ENCODE measurements around the gene ZCCHC8. TPM values are rescaled to one million over a fixed set of nuclear protein-coding genes. Genes with fewer than 3 reads are reported as not detected.
"Not testable (repeated sequence)": the region's sequence is repeated elsewhere in the genome, so short reads cannot be mapped to it uniquely, and the experiment has no call there.

ZCCHC8 gene
- polyA plus RNA-seq, 2 of the 4 experiments (the other 2 are of a cell fraction), result 20.9 to 40.1 TPM

DNA sequence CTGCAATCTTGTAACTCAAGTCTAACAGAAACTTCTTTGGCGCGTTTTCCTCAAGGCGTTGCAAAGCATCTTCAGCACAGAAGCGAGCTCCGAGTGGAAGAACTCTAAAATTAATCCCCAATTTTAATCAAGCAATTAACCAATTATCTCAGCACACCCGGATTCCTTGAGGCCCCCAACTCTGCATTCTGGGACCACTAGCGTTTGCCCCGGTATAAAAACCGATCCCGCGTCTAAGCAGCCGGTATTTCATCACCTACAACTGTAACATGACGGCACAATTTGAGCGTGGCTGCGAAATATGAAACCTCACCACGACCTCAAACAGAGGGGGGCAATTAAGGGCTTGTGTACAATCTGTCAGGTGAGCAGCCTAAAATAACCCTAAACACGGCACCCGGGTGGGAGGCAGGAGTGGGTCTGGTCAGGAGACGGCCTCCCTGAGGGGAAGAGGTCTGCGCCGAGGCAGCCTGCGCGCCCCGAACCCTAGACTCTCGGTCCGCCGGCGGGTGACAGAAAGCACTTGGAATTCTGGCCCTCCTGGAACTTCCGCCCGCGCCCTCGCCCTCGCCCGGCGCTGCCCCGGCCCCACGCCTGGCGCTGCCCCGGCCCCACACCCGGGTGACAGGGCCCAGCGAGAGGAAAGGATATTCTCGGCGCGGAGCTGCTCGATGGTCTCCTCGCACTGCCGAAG, 594 bp downstream of the ZCCHC8 start (continued):
- TF ChIP-seq EHMT2 (IDR thresholded peaks at IDR 0.05; ENCODE audit: low read depth), result no peak
- TF ChIP-seq CBX2 (IDR thresholded peaks at IDR 0.05; ENCODE audit: borderline replicate concordance, low read depth), result no peak

GRCh38 chr12:122495258-122495657, 5.5 kb downstream of the ZCCHC8 start:
- ChIA-PET CTCF (interaction anchor here (0.6 to 2.1 kb wide), 5 partner anchors 12 to 139 kb away, joined by 3 to 8 read pairs (median 5); no protein-coding TSS in a partner anchor), POLR2A (no interaction called here)
- no peak for TF ChIP-seq ZFP36 (IDR thresholded peaks at IDR 0.05; ENCODE audit: borderline replicate concordance, partially characterized antibody)
- TF ChIP-seq CHD4 (IDR thresholded peaks at IDR 0.05; ENCODE audit: borderline replicate concordance), result no peak
- no peak for TF ChIP-seq NR3C1 (IDR thresholded peaks at IDR 0.05)
- TF ChIP-seq, protein P1, sequence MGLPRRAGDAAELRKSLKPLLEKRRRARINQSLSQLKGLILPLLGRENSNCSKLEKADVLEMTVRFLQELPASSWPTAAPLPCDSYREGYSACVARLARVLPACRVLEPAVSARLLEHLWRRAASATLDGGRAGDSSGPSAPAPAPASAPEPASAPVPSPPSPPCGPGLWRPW (IDR thresholded peaks at IDR 0.05), result no peak
- no peak for TF ChIP-seq CEBPB (IDR thresholded peaks at IDR 0.05)
- Histone ChIP-seq H3K4me3 (no peak overlapping the region), H3K9me3 (no peaks in the 10 kb centered on the region), H3K27ac (no peak overlapping the region), H3K4me2 (no peak overlapping the region), H3K4me1 (peaks cover 14% of the 10 kb centered on the region; the same call in 2 of the 3 replicates)
- 65% methylated on average over 7 of the region's 7 CpGs for WGBS (ENCODE audit: missing lambda C conversion rate)
- DNase-seq (ENCODE audit: low read depth in 1 of 2, low spot score in 1 of 2) (no peak), ATAC-seq (no peak), FAIRE-seq (no peak)

DNA sequence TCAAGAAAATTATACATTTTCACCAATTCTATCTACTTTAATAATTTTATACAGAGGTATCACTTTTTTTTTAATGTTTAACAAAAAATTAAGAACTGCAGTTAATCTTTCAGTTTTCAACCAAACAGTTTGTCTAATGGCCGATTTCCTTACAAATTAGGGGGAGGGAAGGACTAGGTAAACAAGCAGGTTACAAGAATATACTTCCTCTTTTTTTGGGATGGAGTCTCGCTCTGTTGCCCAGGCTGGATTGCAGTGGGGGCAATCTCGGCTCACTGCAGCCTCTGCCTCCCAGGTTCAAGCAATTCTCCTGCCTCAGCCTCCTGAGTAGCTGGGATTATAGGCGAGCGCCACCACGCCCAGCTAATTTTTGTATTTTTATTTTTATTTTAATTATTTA, 7.5 kb downstream of the ZCCHC8 start:
- FAIRE-seq; H3K27ac ChIP-seq; ATAC-seq; CTCF ChIA-PET; DNase-seq (ENCODE audit: low read depth in 1 of 2, low spot score in 1 of 2); H3K4me3 ChIP-seq; H3K9me3 ChIP-seq; H3K4me2 ChIP-seq: not testable (repeated sequence)
- POLR2A ChIA-PET, result interaction anchor here (0.9 kb wide), 1 partner anchor 33 kb away, joined by 4 read pairs; the partner anchor contains the start of genes KNTC1 and RSRC2
- H3K4me1 ChIP-seq, result peaks cover 16% of the 10 kb centered on the region; the same call in 2 of the 3 replicates
- WGBS (ENCODE audit: missing lambda C conversion rate), result 89% methylated on average over 6 of the region's 6 CpGs

DNA sequence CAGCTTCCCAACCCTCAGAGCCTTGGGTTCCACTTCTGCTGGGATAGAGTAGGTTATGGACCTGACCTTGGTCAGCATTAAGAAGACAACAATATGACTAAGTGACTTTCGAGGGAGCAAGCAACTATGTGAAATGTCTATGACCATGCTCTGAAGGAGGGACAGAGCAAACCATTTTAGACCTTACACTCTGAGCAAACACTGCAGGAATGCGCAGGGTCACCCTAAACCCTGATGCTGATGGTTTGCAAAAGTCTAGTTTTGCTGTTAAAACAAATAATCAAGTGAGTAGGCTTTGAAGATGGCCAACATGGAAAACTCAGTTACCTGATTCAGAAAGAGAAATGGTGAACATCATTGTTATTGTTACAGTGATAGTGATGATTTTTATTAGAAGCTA, 8.7 kb downstream of the ZCCHC8 start:
- no peak overlapping the region for H3K4me3 ChIP-seq
- DNase-seq (ENCODE audit: low read depth in 1 of 2, low spot score in 1 of 2) (no peak), FAIRE-seq (no peak), ATAC-seq (peak in 1 of 2 experiments; percentile 60; a peak in 3 of 6 replicates)
- CTCF ChIA-PET, result interaction anchor here (1.2 to 1.5 kb wide), 2 partner anchors 24 to 68 kb away, joined by 4 read pairs; no protein-coding TSS in a partner anchor
- peaks cover 8% of the 10 kb centered on the region; the same call in 1 of the 3 replicates for H3K4me1 ChIP-seq
- H3K4me2 ChIP-seq, result no peak overlapping the region
- WGBS (ENCODE audit: missing lambda C conversion rate), result 85% methylated on average over 2 of the region's 2 CpGs
- H3K27ac ChIP-seq, result no peak overlapping the region
- TF ChIP-seq NFE2L2 (conservative IDR thresholded peaks at IDR 0.05; ENCODE audit: low read length) (no peak), EHMT2 (IDR thresholded peaks at IDR 0.05; ENCODE audit: low read depth) (no peak), KDM5A (IDR thresholded peaks at IDR 0.05) (no peak), REST (IDR thresholded peaks at IDR 0.05) (no peak), HOXB13 (CRISPR knock-in tag; IDR thresholded peaks at IDR 0.05; ENCODE audit: low read depth) (no peak), HOXB5 (CRISPR knock-in tag; IDR thresholded peaks at IDR 0.05) (no peak), RFX5 (IDR thresholded peaks at IDR 0.05) (no peak), KDM1A (IDR thresholded peaks at IDR 0.05; ENCODE audit: low read depth) (no peak), ZC3H11A (IDR thresholded peaks at IDR 0.05) (no peak), TFCP2L1 (CRISPR knock-in tag; IDR thresholded peaks at IDR 0.05) (no peak), RNF2 (IDR thresholded peaks at IDR 0.05; ENCODE audit: borderline replicate concordance, low read depth) (no peak), EHF (CRISPR knock-in tag; IDR thresholded peaks at IDR 0.05) (no peak), RARB (CRISPR knock-in tag; IDR thresholded peaks at IDR 0.05) (no peak)
- TF ChIP-seq, protein P1 (IDR thresholded peaks at IDR 0.05), result no peak
- TF ChIP-seq, protein P2, sequence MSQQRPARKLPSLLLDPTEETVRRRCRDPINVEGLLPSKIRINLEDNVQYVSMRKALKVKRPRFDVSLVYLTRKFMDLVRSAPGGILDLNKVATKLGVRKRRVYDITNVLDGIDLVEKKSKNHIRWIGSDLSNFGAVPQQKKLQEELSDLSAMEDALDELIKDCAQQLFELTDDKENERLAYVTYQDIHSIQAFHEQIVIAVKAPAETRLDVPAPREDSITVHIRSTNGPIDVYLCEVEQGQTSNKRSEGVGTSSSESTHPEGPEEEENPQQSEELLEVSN (IDR thresholded peaks at IDR 0.05; ENCODE audit: borderline replicate concordance, low read depth), result no peak
- TF ChIP-seq, protein P3, sequence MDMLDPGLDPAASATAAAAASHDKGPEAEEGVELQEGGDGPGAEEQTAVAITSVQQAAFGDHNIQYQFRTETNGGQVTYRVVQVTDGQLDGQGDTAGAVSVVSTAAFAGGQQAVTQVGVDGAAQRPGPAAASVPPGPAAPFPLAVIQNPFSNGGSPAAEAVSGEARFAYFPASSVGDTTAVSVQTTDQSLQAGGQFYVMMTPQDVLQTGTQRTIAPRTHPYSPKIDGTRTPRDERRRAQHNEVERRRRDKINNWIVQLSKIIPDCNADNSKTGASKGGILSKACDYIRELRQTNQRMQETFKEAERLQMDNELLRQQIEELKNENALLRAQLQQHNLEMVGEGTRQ (IDR thresholded peaks at IDR 0.05), result no peak
- POLR2A ChIA-PET, result no interaction called here
- H3K9me3 ChIP-seq, result no peaks in the 10 kb centered on the region
